IMR-90 (cell line): Measurements from ENCODE around the gene TSN. TPM values are rescaled to one million over a fixed set of nuclear protein-coding genes. Genes with fewer than 3 reads are reported as not detected.

Source experiments
- ATAC-seq: fragments of 200-7000 bp; cut with Tn5 transposase; 2 replicates; pipeline ENCODE4 v1.9.1; 2020; ENCODE audit warnings: low read depth, mild to moderate bottlenecking, moderate library complexity
- BruUV-seq: library from RNA; stranded (reverse); fragments of 400-500 nt; replicated peaks from 2 replicates; lab custom pipeline; 2021; lab: Mats Ljungman, UMichigan
- CTCF ChIA-PET: fragments of 300-600 bp; formaldehyde crosslinking; extraction: SDS; loops from one replicate; lab custom pipeline; 2021; ENCODE audit warnings: antibody characterized with exemption; lab: Yijun Ruan, JAX
- POLR2A ChIA-PET: fragments of 300-600 bp; sonication (Branson Sonifier 250); formaldehyde crosslinking; loops from one replicate; lab custom pipeline; 2022; ENCODE audit warnings: antibody characterized with exemption; ENCODE audit not compliant: unreplicated experiment; lab: Charles Lee
- DNase-seq: peaks from one replicate; pipeline ENCODE4 v3.0.0; 2013
- H2AFZ ChIP-seq: replicated peaks from 2 replicates; pipeline ENCODE3; 2013; ENCODE audit warnings: low read length, mild to moderate bottlenecking; ENCODE audit not compliant: poor library complexity
- H2AK5ac ChIP-seq: 2 replicates; pipeline ENCODE4 v1.6.1; 2013; ENCODE audit warnings: low read depth, low read length, inconsistent platforms
- H2AK9ac ChIP-seq: replicated peaks from 2 replicates; pipeline ENCODE3; 2013; ENCODE audit warnings: mild to moderate bottlenecking, low read depth, low read length, moderate library complexity; ENCODE audit not compliant: poor library complexity
- H2BK120ac ChIP-seq: 2 replicates; pipeline ENCODE4 v1.6.1; 2013; ENCODE audit warnings: low read depth, low read length, inconsistent platforms
- H2BK15ac ChIP-seq: 3 replicates; pipeline ENCODE4 v1.6.1; 2013; ENCODE audit warnings: low read depth, low read length, inconsistent platforms
- H2BK20ac ChIP-seq: 2 replicates; pipeline ENCODE4 v1.6.1; 2013; ENCODE audit warnings: low read depth, mild to moderate bottlenecking, inconsistent platforms, low read length, moderate library complexity
- H2BK5ac ChIP-seq: 2 replicates; pipeline ENCODE4 v1.6.1; 2013; ENCODE audit warnings: mild to moderate bottlenecking, low read depth, low read length, inconsistent platforms; ENCODE audit not compliant: poor library complexity, severe bottlenecking
- H3K14ac ChIP-seq: replicated peaks from 2 replicates; pipeline ENCODE4 v1.6.1; 2013; ENCODE audit warnings: low read depth, low read length, inconsistent platforms
- H3K18ac ChIP-seq: 2 replicates; pipeline ENCODE4 v1.6.1; 2013; ENCODE audit warnings: low read depth, low read length, control low read depth
- H3K23ac ChIP-seq: 2 replicates; pipeline ENCODE4 v1.6.1; 2013; ENCODE audit warnings: low read depth, low read length, inconsistent platforms
- H3K27ac ChIP-seq: 2 replicates; pipeline ENCODE4 v1.5.1; 2013; ENCODE audit warnings: mild to moderate bottlenecking, control low read depth, low read length; ENCODE audit not compliant: insufficient read depth
- H3K27me3 ChIP-seq: 2 replicates; pipeline ENCODE4 v1.6.1; 2013; ENCODE audit warnings: low read length; ENCODE audit not compliant: control insufficient read depth, insufficient read depth
- H3K36me3 ChIP-seq: 2 replicates; pipeline ENCODE4 v1.6.1; 2013; ENCODE audit warnings: low read length, mixed read lengths; ENCODE audit not compliant: control insufficient read depth, insufficient read depth
- H3K4ac ChIP-seq: 2 replicates; pipeline ENCODE4 v1.6.1; 2013; ENCODE audit warnings: low read depth, low read length, inconsistent platforms
- H3K4me1 ChIP-seq: 2 replicates; pipeline ENCODE4 v1.6.1; 2013; ENCODE audit warnings: low read length, mixed read lengths; ENCODE audit not compliant: control insufficient read depth, insufficient read depth
- H3K4me2 ChIP-seq: 2 replicates; pipeline ENCODE4 v1.6.1; 2013; ENCODE audit warnings: low read depth, mild to moderate bottlenecking, control low read depth, low read length, moderate library complexity
- H3K4me3 ChIP-seq: 2 replicates; pipeline ENCODE4 v1.5.1; 2013; ENCODE audit warnings: low read depth, mild to moderate bottlenecking, control low read depth, low read length, moderate library complexity; ENCODE audit not compliant: insufficient read depth
- H3K56ac ChIP-seq: 2 replicates; pipeline ENCODE4 v1.6.1; 2013; ENCODE audit warnings: low read length, inconsistent platforms; ENCODE audit not compliant: insufficient read depth; ENCODE audit errors: extremely low read depth
- H3K79me1 ChIP-seq, 2 experiments: 2 replicates each; pipeline ENCODE4 v1.6.1; 2013; ENCODE audit warnings: low read length in 2 of 2, inconsistent platforms in 1 of 2, low read depth in 1 of 2
- H3K9ac ChIP-seq: 2 replicates; pipeline ENCODE4 v1.6.1; 2013; ENCODE audit warnings: low read depth, low read length, control low read depth
- H3K9me1 ChIP-seq: 2 replicates; pipeline ENCODE4 v1.6.1; 2013; ENCODE audit warnings: low read length, inconsistent platforms; ENCODE audit not compliant: insufficient read depth
- H3K9me3 ChIP-seq: 2 replicates; pipeline ENCODE4 v1.6.1; 2013; ENCODE audit warnings: low read length; ENCODE audit not compliant: control insufficient read depth, insufficient read depth
- H4K20me1 ChIP-seq: 2 replicates; pipeline ENCODE4 v1.6.1; 2013; ENCODE audit warnings: low read length, inconsistent platforms; ENCODE audit not compliant: insufficient read depth
- H4K5ac ChIP-seq: 2 replicates; pipeline ENCODE4 v1.6.1; 2013; ENCODE audit warnings: mild to moderate bottlenecking, low read depth, low read length, control low read depth
- H4K8ac ChIP-seq, 2 experiments: 2 replicates each; pipeline ENCODE4 v1.6.1; 2013; ENCODE audit warnings: low read depth in 2 of 2, low read length in 2 of 2, control low read depth in 1 of 2, inconsistent platforms in 1 of 2
- H4K91ac ChIP-seq: 2 replicates; pipeline ENCODE4 v1.6.1; 2013; ENCODE audit warnings: low read depth, low read length, inconsistent platforms; ENCODE audit not compliant: insufficient read depth
- RCOR1 ChIP-seq: IDR thresholded peaks from 2 replicates; pipeline ENCODE4 v1.6.1; 2012; ENCODE audit warnings: mild to moderate bottlenecking, low read length, improper control_type of control experiment; ENCODE audit not compliant: insufficient replicate concordance
- WGBS, 2 experiments: methylation state at CpG; one replicate each; pipeline versions ENCODE4 v1.1.5 to v1.1.7; 2013; ENCODE audit warnings: missing lambda C conversion rate in 2 of 2; ENCODE audit not compliant: insufficient read length in 1 of 2; ENCODE audit errors: extremely low coverage in 2 of 2; 5-methylcytosine and 5-hydroxymethylcytosine counted together
- dilution Hi-C: fragments of 300-500 bp; cut with HindIII; formaldehyde crosslinking; loops from one replicate; pipeline ENCODE4 v1.14.3; 2018; ENCODE audit warnings: low sequenced_read_pairs; ENCODE audit not compliant: unreplicated experiment
- in situ Hi-C: fragments of 300-500 bp; cut with MboI; formaldehyde crosslinking; loops from 3 replicates; pipeline ENCODE4 v1.14.3; 2019; ENCODE audit warnings: low sequenced_read_pairs, inconsistent platforms, mixed read lengths
- intact Hi-C: fragments of 100-400 bp; cut with micrococcal nuclease; formaldehyde crosslinking; loops from 2 replicates; pipeline ENCODE4 v1.10.0; 2022
- polyA plus RNA-seq, 3 experiments: library from polyadenylated mRNA; depleted of rRNA; stranded (reverse); fragments of >200 nt; gene quantifications; 2 replicates each; pipeline ENCODE4 v1.2.3, GENCODE V29; 2012; ENCODE audit warnings: low replicate concordance in 1 of 3
- total RNA-seq: library from RNA; depleted of rRNA; stranded (reverse); fragments of >200 nt; gene quantifications from 2 replicates; pipeline ENCODE4 v1.2.3, GENCODE V29; 2012

TSN gene
- total and polyA plus RNA-seq, 2 of the 4 experiments (the other 2 are of a cell fraction): 31.0 to 56.3 TPM

- peak overlapping the region; percentile 49; the same call in 1 of the 2 replicates for H3K18ac ChIP-seq
- peak overlapping the region; percentile 39; the same call in 1 of the 2 replicates for H2BK120ac ChIP-seq
- H4K20me1 ChIP-seq: no peaks in the 10 kb centered on the region
- 0 out of 2 replicates have a peak overlapping the region, but pooled peaks have one; percentile 11 for H4K91ac ChIP-seq
- WGBS, 2 experiments: 76% methylated on average over 4 of the region's 5 CpGs; no CpG with 5 or more reads in 1 of the 2 experiments
- BruUV-seq: no TSS peak
- H3K4me3 ChIP-seq: no peak overlapping the region
- no peaks in the 10 kb centered on the region for H3K9me3 ChIP-seq
- no peak overlapping the region; the same call in 1 of the 2 replicates for H4K5ac ChIP-seq
- H3K4me2 ChIP-seq: no peak overlapping the region
- peak overlapping the region; percentile 18 for H2AFZ ChIP-seq
- H3K9ac ChIP-seq: no peak overlapping the region
- CTCF ChIA-PET: interaction anchor here (0.7 to 1.6 kb wide), 2 partner anchors 12 to 1615 kb away, joined by 3 read pairs; no protein-coding TSS in a partner anchor
- POLR2A ChIA-PET: no interaction called here
- in situ Hi-C loops (loop anchor here (10.0 kb wide), 2 partner anchors 189 to 329 kb away; partner anchors contain the start of gene RNU4ATAC), dilution Hi-C loops (no loop called here), intact Hi-C loops (no loop called here)
- H4K8ac ChIP-seq: peak overlapping the region in 1 of 2 experiments; percentile 22; a peak in 1 of 4 replicates
- TF ChIP-seq RCOR1: no peak
- H3K36me3 ChIP-seq: peaks cover 4% of the 10 kb centered on the region
- no peak for DNase-seq
- peaks cover 6% of the 10 kb centered on the region; the same call in 1 of the 2 replicates for H3K4me1 ChIP-seq
- H3K27ac ChIP-seq: no peak overlapping the region
- H2BK15ac ChIP-seq: peak overlapping the region; percentile 60; the same call in 2 of the 3 replicates
- peak overlapping the region; percentile 30 for H2AK9ac ChIP-seq
- peak overlapping the region; percentile 86 for H2BK20ac ChIP-seq
- peaks cover 13% of the 10 kb centered on the region for H3K9me1 ChIP-seq
- H3K14ac ChIP-seq: peak overlapping the region; percentile 87
- H2AK5ac ChIP-seq: peak overlapping the region; percentile 67; the same call in 1 of the 2 replicates
- H3K56ac ChIP-seq: no peak overlapping the region
- peak overlapping the region; percentile 67 for H3K4ac ChIP-seq
- no peak for ATAC-seq
- no peaks in the 10 kb centered on the region for H3K27me3 ChIP-seq
- H3K79me1 ChIP-seq: 0 out of 4 replicates have a peak, but pooled peaks cover 0 to 15% of the 10 kb centered on the region in 2 experiments
- peak overlapping the region; percentile 20 for H2BK5ac ChIP-seq
- H3K23ac ChIP-seq: peak overlapping the region; percentile 23; the same call in 1 of the 2 replicates
Observed at GRCh38 chr2:121723316-121723715, 32.1 kb upstream of the TSN start.
